Left kidney (tissue), 2 donors: ENCODE results near the gene ATXN7L2. TPM values are rescaled to one million over a fixed set of nuclear protein-coding genes. Genes with fewer than 3 reads are reported as not detected.
A peak's percentile ranks its signal among the peaks of the same experiment; 100 is the strongest.

Experiments
- DNase-seq: peaks from one replicate; pipeline ENCODE4 v3.0.0-alpha.2; 2013
- polyA plus RNA-seq: library from polyadenylated mRNA; unstranded; fragments of 120-200 nt; gene quantifications from one replicate; pipeline ENCODE4 v1.2.1, GENCODE V29; 2013; ENCODE audit not compliant: insufficient read length

Gene ATXN7L2
- polyA plus RNA-seq, 1 donor, result 10.4 TPM

GRCh38 chr1:109474697-109475096 lies 9.0 kb upstream of the ATXN7L2 start:
- no peak for DNase-seq

DNA sequence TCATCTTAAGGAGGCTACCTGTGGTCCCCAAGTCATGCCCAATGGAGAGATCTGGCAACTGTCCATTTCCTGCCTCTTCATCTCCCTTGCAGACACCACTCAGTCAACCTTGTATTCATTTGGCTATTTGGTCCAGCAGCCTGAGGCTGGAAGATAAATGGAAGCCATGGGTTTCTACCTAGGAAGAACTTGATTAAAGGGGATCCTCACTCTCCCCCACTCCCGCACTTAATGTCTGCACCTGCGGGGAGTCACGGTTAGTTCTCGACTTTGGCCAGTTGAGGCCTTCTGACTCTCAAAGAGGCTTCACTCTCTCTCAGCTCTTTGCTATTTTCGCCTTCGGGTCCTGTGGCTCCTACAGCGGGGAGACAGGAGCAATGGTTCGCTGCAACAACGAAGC lies 8.4 kb upstream of the ATXN7L2 start:
- no peak for DNase-seq

DNA sequence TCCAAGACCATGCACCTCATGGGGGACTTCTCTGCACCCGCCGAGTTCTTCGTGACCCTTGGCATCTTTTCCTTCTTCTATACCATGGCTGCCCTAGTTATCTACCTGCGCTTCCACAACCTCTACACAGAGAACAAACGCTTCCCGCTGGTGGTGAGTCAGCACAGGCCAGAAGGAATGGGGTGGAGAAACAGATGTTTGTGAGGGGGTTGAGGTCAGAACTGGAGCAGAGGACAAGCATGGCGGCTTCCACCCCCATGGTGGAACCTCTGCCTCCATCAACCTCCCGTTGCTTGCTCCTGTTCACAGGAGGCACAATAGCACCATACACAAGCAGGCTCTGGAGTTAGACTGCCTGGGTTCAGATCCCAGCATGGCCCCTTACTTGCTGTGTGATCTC lies 6.9 kb upstream of the ATXN7L2 start:
- DNase-seq, result no peak

GRCh38 chr1:109477821-109478220 lies 5.9 kb upstream of the ATXN7L2 start:
- DNase-seq, result no peak

- DNase-seq, result peak; percentile 18
Measured at GRCh38 chr1:109478806-109479205, 4.9 kb upstream of the ATXN7L2 start.

- no peak for DNase-seq
Measured at GRCh38 chr1:109479311-109479710, 4.4 kb upstream of the ATXN7L2 start.

DNA sequence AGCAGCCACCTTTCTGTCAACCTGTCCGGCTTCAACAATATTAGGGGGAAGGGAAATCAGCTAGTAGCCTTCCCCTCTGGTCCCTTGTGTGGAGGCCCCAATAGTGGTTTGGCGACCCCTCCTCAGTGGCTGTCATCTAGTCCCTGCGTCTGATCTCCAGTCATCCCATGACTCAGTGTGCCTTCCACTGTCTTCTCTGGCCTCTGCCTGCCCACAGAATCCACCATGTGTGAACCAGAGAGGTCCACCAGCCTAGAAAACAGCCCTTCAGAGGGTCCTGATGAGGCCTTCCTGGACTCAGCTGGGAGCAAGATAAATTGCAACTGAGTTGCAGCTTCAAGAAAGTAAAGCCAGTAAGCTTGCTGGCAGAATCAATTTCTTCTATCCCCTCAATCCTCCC lies 3.8 kb upstream of the ATXN7L2 start:
- no peak for DNase-seq

DNA sequence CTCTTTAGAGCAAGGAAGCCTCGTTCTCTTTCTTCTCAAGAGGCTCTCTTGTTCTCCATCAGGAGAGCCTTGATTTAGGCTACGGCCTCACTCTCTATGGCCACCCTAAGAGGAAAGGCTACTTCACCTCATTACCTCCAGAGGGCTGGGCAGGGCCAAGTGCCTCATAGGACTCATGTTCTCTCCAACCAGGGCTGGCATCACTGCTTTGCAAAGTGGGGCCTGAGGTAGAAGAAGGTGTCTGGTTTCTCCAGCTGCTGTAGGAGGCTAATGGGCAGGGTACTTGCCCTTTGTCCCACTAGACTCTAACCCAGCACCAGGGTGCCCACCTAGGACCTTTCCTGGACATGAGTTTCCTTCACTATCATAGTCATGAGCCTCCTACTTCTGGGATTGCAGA lies 2.1 kb upstream of the ATXN7L2 start:
- DNase-seq, result no peak

DNA sequence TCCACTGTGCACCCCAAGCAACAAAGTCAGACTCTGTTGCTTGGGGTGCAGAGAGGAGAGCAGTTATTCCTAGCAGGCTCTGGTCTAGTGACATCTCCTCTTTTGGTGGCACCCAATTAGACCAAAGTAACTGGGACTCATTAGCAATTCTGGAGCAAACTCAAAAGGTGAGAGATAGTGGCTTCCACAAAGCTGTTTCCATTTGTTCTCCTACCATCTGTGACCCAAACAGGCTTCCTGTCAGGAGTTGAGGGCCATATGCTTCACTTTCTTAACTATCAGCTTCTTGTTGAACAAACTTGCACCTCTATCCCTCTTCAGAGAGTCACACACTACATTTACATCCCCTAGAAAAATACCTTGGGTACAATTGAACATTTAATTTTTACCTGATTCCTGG lies 1.5 kb upstream of the ATXN7L2 start:
- DNase-seq, result no peak

DNA sequence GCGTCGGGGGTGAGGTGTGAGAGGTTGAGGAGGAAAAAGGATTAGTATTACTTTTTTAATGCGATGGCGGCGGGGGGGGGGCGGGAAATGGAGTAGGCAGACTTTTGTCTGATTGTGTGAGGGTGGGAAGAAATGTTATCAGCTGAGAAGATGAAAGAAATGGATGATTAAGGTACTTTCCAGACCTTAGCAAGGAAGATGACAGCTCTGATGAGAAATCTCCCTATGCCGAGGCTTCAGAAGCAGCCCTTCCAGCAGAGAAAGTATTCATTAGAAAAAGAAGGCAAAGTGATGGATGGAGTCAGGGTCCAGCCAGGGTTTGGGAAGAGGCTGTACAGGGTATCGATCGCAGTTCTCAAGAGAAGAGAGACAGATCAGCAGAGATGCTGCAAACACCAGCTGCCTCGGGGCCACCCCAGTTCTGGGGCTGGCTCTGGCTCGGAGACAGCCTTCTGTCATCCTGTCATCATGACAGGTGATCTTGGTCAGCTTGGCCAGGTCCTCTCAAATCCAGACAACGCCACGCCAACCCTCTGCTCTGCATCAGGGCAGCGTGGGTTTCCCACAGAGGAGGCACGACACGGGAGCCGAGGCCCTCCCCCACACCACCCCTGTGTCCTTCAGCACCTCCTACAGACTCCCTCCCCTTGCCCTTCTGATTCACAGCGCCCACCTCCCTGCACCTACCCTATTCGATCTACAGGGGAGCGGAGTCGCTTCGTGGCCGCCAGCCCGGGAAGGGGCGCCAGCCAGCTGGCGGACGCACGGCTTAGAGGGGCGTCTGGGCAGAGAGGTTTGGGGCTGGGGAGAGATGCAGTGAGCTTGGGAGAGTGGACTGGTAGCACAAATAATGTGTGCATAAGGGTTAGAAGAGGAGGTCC lies 674 bp upstream of the ATXN7L2 start:
- DNase-seq, result no peak

- DNase-seq, result no peak
Measured at GRCh38 chr1:109484519-109484975, 842 bp downstream of the ATXN7L2 start.

GRCh38 chr1:109485001-109485400 lies 1.3 kb downstream of the ATXN7L2 start:
- no peak for DNase-seq

GRCh38 chr1:109487261-109487660 lies 3.6 kb downstream of the ATXN7L2 start:
- no peak for DNase-seq

GRCh38 chr1:109488201-109488600 lies 4.5 kb downstream of the ATXN7L2 start:
- no peak for DNase-seq

DNA sequence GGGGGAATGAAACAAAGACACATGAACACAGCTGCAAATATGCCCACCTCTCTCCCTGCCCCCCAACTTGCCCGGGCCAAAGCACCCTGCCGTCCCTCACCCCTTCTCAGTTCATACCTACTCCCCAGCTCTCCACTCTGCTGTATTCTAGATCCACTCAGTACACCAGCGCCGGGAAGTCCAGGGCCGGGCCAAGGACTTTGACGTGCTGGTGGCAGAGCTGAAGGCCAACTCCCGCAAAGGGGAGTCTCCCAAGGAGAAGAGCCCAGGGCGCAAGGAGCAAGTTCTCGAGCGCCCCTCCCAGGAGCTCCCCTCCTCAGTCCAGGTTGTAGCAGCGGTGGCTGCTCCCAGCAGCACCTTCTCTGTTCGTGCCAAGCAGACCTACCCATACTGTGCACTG lies 5.0 kb downstream of the ATXN7L2 start:
- no peak for DNase-seq

- no peak for DNase-seq
Measured at GRCh38 chr1:109490029-109490933, 6.6 kb downstream of the ATXN7L2 start.

- DNase-seq, result no peak
Measured at GRCh38 chr1:109490934-109491302, 7.2 kb downstream of the ATXN7L2 start.

GRCh38 chr1:109491372-109491771 lies 7.7 kb downstream of the ATXN7L2 start:
- DNase-seq, result no peak

- no peak for DNase-seq
Measured at GRCh38 chr1:109492779-109493178, 9.1 kb downstream of the ATXN7L2 start.

DNA sequence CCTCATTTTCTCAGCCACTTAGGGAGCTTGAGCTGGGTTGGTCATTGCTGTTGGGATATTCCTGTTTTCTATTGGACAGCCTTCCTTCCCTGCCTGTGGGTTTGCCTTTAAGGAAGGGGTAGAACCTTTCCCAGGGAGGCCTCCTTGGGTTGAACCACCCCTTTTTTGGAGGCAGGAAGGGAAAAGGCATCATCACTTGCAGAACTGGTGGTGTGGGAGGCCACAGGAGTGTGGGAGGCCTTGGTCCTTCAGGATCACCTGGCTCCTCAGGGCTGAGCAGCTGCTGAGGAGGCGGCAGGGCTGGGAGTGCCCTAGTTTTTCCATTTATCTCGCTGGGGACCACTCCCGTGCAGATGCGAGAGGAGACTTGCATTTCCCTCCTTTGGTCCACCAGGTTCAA lies 9.5 kb downstream of the ATXN7L2 start:
- DNase-seq, result no peak

DNA sequence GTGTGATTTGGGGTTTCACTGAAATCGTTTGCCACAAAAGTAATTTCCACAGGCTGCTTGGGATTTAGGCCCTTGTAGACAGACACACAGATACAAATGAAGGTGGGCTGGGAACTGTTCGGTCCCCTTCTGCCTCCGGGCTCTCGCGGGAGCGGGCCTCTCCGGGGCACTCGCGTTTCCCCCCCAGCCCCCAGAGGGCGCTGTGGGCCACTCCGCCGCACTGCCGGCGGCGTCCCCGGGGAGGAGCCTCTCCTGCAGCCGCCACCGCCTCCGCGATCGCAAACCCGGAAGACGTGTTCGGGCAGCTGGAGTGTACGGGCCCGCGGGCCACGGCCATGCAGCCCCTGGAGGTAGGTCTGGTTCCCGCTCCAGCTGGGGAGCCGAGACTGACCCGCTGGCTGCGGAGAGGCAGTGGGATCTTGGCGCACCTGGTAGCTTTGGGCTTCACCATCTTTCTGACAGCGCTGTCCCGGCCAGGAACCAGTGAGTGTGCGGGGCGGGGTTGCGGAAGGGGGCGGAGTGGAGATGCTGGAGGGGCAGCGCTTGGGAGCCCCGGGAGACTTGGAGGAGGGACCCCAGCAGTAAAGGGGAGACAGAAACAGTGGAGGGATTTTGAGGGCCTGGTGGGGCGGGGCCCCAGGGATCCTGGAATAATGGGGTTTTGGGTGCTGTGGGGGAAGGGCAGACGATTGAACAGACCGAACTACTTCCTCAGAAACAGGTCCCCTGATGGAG lies 10.3 kb downstream of the ATXN7L2 start, which contains the start of gene CYB561D1:
Gene CYB561D1, plus strand, starts transcription at position 290 of the 735 bp plus-strand sequence. Its CDS starts 46 bp downstream, at position 336.
- peak; percentile 84 for DNase-seq

- DNase-seq, result no peak
Measured at GRCh38 chr1:109495738-109496137, 12.0 kb downstream of the ATXN7L2 start.
